K562 (cell line): ENCODE results near the gene CCDC175. TPM values are rescaled to one million over a fixed set of nuclear protein-coding genes. Genes with fewer than 3 reads are reported as not detected.
A peak's percentile ranks its signal among the peaks of the same experiment; 100 is the strongest.

Source experiments
- ARID3A ChIP-seq: IDR thresholded peaks from 2 replicates; pipeline ENCODE4 v1.6.1; 2012; ENCODE audit warnings: low read depth, low read length, improper control_type of control experiment, borderline replicate concordance
- ESRRA ChIP-seq: fragments of 450-650 bp; IDR thresholded peaks from 2 replicates; pipeline ENCODE4 v1.6.1; 2014; ENCODE audit warnings: low read depth, mild to moderate bottlenecking, moderate library complexity, borderline replicate concordance
- FOXA3 ChIP-seq, 2 experiments: fragments of 450-650 bp in 1 of 2; sonication (generic) in 1 of 2; formaldehyde crosslinking; IDR thresholded peaks in 1 of 2; conservative IDR thresholded peaks in 1 of 2; 2 replicates each; pipeline versions ENCODE4 v1.4.0 to v1.8.0; 2020 to 2022; ENCODE audit warnings: mild to moderate bottlenecking in 2 of 2, missing genetic modification reagents in 1 of 2
- FUS ChIP-seq: fragments of 200-400 bp; formaldehyde crosslinking; optimal IDR thresholded peaks from 2 replicates; pipeline ENCODE3; 2017; ENCODE audit warnings: low read depth, low read length
- HDAC3 ChIP-seq: fragments of 450-650 bp; IDR thresholded peaks from 2 replicates; pipeline ENCODE4 v1.6.1; 2018; ENCODE audit warnings: borderline replicate concordance, mild to moderate bottlenecking, moderate library complexity; ENCODE audit not compliant: partially characterized antibody
- LCOR ChIP-seq: sonication (generic); formaldehyde crosslinking; IDR thresholded peaks from 2 replicates; pipeline ENCODE4 v1.8.0; 2022; ENCODE audit warnings: mild to moderate bottlenecking, missing genetic modification reagents
- NFE2 ChIP-seq: IDR thresholded peaks from 2 replicates; pipeline ENCODE4 v1.6.1; 2014; ENCODE audit warnings: antibody characterized with exemption, low read depth
- NR1H2 ChIP-seq: sonication (generic); formaldehyde crosslinking; IDR thresholded peaks from 2 replicates; pipeline ENCODE4 v1.4.0; 2020; ENCODE audit warnings: mild to moderate bottlenecking, missing genetic modification reagents
- NUFIP1 ChIP-seq: fragments of 450-650 bp; IDR thresholded peaks from 2 replicates; pipeline ENCODE4 v1.6.1; 2018; ENCODE audit not compliant: partially characterized antibody
- RFX5 ChIP-seq: IDR thresholded peaks from 2 replicates; pipeline ENCODE4 v1.6.1; 2011; ENCODE audit warnings: low read depth, mild to moderate bottlenecking, improper control_type of control experiment, low read length
- SETDB1 ChIP-seq: IDR thresholded peaks from one replicate; pipeline ENCODE4 v1.6.1; 2012; ENCODE audit warnings: low read length, control low read depth, inconsistent platforms
- SREBF2 ChIP-seq: sonication (generic); formaldehyde crosslinking; IDR thresholded peaks from 2 replicates; pipeline ENCODE4 v1.4.0; 2020; ENCODE audit warnings: mild to moderate bottlenecking, missing genetic modification reagents
- TEAD1 ChIP-seq, 2 experiments: fragments of 450-650 bp in 1 of 2; sonication (generic) in 1 of 2; formaldehyde crosslinking; IDR thresholded peaks; 2 replicates each; pipeline versions ENCODE4 v1.4.0 to v1.8.0; 2020 to 2022; ENCODE audit warnings: mild to moderate bottlenecking in 2 of 2, missing genetic modification reagents in 1 of 2
- ZNF316 ChIP-seq: fragments of 450-650 bp; IDR thresholded peaks from 2 replicates; pipeline ENCODE4 v1.6.1; 2016
- ZNF384 ChIP-seq: IDR thresholded peaks from 2 replicates; pipeline ENCODE4 v1.6.1; 2012; ENCODE audit warnings: low read depth, low read length, improper control_type of control experiment
- polyA plus RNA-seq, 8 experiments: library from polyadenylated mRNA; depleted of rRNA in 4 of 8; stranded (reverse) in 5 of 8; unstranded in 3 of 8; fragments of >200 nt; fragmentation: Nextera tagmentation in 2 of 8; fragmentation: Illumina TruSeq in 1 of 8; extraction: Ambion mirVana in 2 of 8; extraction: Trizol in 1 of 8; gene quantifications; 2 replicates each; pipeline versions ENCODE4 v1.2.1 to v1.2.3, GENCODE V29; 2011 to 2014; ENCODE audit warnings: inconsistent platforms in 1 of 8, missing spikeins in 1 of 8
- total RNA-seq, 7 experiments: library from RNA; depleted of rRNA in 6 of 7; stranded (reverse); fragments of >200 nt in 6 of 7; fragmentation: Illumina TruSeq in 2 of 7; extraction: Trizol in 2 of 7; gene quantifications; 2 replicates each; pipeline versions ENCODE4 v1.2.1 to v1.2.3, GENCODE V29; 2011 to 2021; ENCODE audit warnings: low replicate concordance in 1 of 7
- TF ChIP-seq, protein P1 (sequence below): fragments of 450-650 bp; IDR thresholded peaks from 2 replicates; pipeline ENCODE4 v1.6.1; 2014; ENCODE audit warnings: low read depth, mild to moderate bottlenecking, moderate library complexity, borderline replicate concordance
- TF ChIP-seq, protein P2 (sequence below): fragments of 450-650 bp; IDR thresholded peaks from 2 replicates; pipeline ENCODE4 v1.7.0; 2016; ENCODE audit warnings: borderline replicate concordance
- TF ChIP-seq, protein P3 (sequence below), 2 experiments: fragments of 150-350 bp in 1 of 2; IDR thresholded peaks; 2 replicates each; pipeline ENCODE4 v1.6.1; 2012 to 2016; ENCODE audit warnings: low read depth in 2 of 2, low read length in 2 of 2, mild to moderate bottlenecking in 1 of 2, moderate library complexity in 1 of 2

Gene CCDC175
- total and polyA plus RNA-seq, 9 of the 15 experiments (the other 6 are each of a cell fraction or from before 2014, with no cell fraction given): not detected

GRCh38 chr14:59483819-59484638 is 92.6 kb downstream of the CCDC175 start, which contains the start of the genes JKAMP and L3HYPDH (continued):
- peak in 1 of 2 experiments; percentile 52; a peak in 1 of 4 replicates for TF ChIP-seq TEAD1 (CRISPR knock-in tag; IDR thresholded peaks at IDR 0.05)
- peak; percentile 94 for TF ChIP-seq LCOR (CRISPR knock-in tag)
- TF ChIP-seq RFX5: no peak
- no peak for TF ChIP-seq SETDB1
- TF ChIP-seq ARID3A: no peak
- no peak for TF ChIP-seq NUFIP1
- no peak for TF ChIP-seq NFE2
- TF ChIP-seq ESRRA: 0 out of 2 replicates have a peak, but pooled peaks have one; percentile 28
- TF ChIP-seq, protein P1, sequence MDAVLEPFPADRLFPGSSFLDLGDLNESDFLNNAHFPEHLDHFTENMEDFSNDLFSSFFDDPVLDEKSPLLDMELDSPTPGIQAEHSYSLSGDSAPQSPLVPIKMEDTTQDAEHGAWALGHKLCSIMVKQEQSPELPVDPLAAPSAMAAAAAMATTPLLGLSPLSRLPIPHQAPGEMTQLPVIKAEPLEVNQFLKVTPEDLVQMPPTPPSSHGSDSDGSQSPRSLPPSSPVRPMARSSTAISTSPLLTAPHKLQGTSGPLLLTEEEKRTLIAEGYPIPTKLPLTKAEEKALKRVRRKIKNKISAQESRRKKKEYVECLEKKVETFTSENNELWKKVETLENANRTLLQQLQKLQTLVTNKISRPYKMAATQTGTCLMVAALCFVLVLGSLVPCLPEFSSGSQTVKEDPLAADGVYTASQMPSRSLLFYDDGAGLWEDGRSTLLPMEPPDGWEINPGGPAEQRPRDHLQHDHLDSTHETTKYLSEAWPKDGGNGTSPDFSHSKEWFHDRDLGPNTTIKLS: peak; percentile 92
- TF ChIP-seq FOXA3 (CRISPR knock-in tag; conservative IDR thresholded peaks at IDR 0.05 in 1 of 2, IDR thresholded peaks at IDR 0.05 in 1 of 2): peak in 1 of 2 experiments; percentile 58; a peak in 1 of 4 replicates
- TF ChIP-seq HDAC3: no peak
- TF ChIP-seq ZNF384: peak; percentile 46
- TF ChIP-seq, protein P2, sequence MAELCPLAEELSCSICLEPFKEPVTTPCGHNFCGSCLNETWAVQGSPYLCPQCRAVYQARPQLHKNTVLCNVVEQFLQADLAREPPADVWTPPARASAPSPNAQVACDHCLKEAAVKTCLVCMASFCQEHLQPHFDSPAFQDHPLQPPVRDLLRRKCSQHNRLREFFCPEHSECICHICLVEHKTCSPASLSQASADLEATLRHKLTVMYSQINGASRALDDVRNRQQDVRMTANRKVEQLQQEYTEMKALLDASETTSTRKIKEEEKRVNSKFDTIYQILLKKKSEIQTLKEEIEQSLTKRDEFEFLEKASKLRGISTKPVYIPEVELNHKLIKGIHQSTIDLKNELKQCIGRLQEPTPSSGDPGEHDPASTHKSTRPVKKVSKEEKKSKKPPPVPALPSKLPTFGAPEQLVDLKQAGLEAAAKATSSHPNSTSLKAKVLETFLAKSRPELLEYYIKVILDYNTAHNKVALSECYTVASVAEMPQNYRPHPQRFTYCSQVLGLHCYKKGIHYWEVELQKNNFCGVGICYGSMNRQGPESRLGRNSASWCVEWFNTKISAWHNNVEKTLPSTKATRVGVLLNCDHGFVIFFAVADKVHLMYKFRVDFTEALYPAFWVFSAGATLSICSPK: no peak
- peak; percentile 27 for TF ChIP-seq FUS
- TF ChIP-seq NR1H2 (CRISPR knock-in tag): 0 out of 2 replicates have a peak, but pooled peaks have one; percentile 67
- TF ChIP-seq ZNF316: peak; percentile 1; the same call in 1 of the 2 replicates
- TF ChIP-seq, protein P3, sequence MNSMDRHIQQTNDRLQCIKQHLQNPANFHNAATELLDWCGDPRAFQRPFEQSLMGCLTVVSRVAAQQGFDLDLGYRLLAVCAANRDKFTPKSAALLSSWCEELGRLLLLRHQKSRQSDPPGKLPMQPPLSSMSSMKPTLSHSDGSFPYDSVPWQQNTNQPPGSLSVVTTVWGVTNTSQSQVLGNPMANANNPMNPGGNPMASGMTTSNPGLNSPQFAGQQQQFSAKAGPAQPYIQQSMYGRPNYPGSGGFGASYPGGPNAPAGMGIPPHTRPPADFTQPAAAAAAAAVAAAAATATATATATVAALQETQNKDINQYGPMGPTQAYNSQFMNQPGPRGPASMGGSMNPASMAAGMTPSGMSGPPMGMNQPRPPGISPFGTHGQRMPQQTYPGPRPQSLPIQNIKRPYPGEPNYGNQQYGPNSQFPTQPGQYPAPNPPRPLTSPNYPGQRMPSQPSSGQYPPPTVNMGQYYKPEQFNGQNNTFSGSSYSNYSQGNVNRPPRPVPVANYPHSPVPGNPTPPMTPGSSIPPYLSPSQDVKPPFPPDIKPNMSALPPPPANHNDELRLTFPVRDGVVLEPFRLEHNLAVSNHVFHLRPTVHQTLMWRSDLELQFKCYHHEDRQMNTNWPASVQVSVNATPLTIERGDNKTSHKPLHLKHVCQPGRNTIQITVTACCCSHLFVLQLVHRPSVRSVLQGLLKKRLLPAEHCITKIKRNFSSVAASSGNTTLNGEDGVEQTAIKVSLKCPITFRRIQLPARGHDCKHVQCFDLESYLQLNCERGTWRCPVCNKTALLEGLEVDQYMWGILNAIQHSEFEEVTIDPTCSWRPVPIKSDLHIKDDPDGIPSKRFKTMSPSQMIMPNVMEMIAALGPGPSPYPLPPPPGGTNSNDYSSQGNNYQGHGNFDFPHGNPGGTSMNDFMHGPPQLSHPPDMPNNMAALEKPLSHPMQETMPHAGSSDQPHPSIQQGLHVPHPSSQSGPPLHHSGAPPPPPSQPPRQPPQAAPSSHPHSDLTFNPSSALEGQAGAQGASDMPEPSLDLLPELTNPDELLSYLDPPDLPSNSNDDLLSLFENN (IDR thresholded peaks at IDR 0.05; ENCODE audit: low read depth in 2 of 2, low read length in 2 of 2): no peak
- no peak for TF ChIP-seq SREBF2 (CRISPR knock-in tag)
